Nephron progenitor cell (in vitro differentiated cells): ENCODE data around the gene TRIM32.

Source experiments
- DNase-seq: peaks from one replicate; pipeline ENCODE4 v3.0.0; 2021
- H3K27ac Mint-ChIP-seq: 2 replicates; pipeline ENCODE4 v1.8.0; 2021; ENCODE audit warnings: mild to moderate bottlenecking, moderate library complexity, mixed read lengths
- H3K27me3 Mint-ChIP-seq: 2 replicates; pipeline ENCODE4 v1.8.0; 2021; ENCODE audit warnings: mild to moderate bottlenecking, low read depth, mixed read lengths; ENCODE audit not compliant: poor library complexity
- H3K36me3 Mint-ChIP-seq: 2 replicates; pipeline ENCODE4 v1.8.0; 2021; ENCODE audit warnings: low read depth, mixed read lengths
- H3K4me1 Mint-ChIP-seq: 2 replicates; pipeline ENCODE4 v1.8.0; 2021; ENCODE audit warnings: mixed read lengths
- H3K4me3 Mint-ChIP-seq: 2 replicates; pipeline ENCODE4 v1.8.0; 2021; ENCODE audit warnings: mild to moderate bottlenecking, moderate library complexity, mixed read lengths
- H3K9me3 Mint-ChIP-seq: 2 replicates; pipeline ENCODE4 v1.8.0; 2021; ENCODE audit warnings: mild to moderate bottlenecking, moderate library complexity, mixed read lengths
- TF ChIP-seq, protein P1 (sequence below): fragments of 200-600 bp; sonication (generic); IDR thresholded peaks from 2 replicates; pipeline ENCODE4 v1.5.0; 2021; ENCODE audit warnings: antibody characterized with exemption

TRIM32 gene

DNA sequence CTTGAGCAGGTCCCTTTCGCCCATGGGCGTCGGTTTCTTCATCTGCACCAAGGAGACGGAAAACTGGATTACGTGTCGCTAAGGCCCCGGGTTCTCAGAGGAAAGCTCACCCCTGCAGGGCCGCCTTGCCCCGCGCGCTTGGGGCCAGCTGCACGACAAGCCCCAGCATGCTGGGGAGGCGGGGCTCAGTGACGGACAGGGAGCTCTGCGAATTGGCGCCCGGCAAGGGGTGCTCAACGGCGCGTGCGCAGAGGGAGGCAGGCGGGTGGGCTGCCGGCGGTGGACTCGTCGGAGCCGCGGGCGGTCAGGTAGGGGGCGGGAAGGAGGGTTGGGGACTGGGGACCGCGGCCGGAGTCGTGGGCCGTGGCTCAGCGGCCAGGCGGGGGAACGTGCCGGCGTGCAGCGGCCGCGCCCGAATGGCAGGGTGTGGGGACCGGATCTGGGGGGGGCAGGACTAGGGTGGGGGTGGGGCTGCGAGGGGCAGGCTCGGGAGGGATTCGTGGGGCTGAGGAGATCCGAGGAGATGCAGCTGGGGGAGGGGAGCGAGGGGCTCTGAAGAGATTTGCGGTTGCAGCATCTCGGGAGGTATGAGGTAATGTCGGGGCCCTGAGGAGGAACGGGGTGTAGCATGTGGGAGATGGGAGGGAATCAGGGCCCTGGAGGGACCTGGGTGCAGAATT is at the start of gene TRIM32:
TSS of gene TRIM32 (plus strand) at position 232 of the 680 bp plus-strand sequence. CDS start 10,438 bp downstream, outside the sequence.
- DNase-seq = peak; percentile 99
- Mint-ChIP-seq H3K27ac (no peak within 1 kb of the TSS), H3K27me3 (peaks cover 6% of the 10 kb centered on the region), H3K9me3 (peaks cover 23% of the 10 kb centered on the region), H3K4me1 (peaks cover 32% of the 10 kb centered on the region), H3K4me3 (peak within 1 kb of the TSS; percentile 91), H3K36me3 (peaks cover 19% of the 10 kb centered on the region)
- TF ChIP-seq, protein P1, sequence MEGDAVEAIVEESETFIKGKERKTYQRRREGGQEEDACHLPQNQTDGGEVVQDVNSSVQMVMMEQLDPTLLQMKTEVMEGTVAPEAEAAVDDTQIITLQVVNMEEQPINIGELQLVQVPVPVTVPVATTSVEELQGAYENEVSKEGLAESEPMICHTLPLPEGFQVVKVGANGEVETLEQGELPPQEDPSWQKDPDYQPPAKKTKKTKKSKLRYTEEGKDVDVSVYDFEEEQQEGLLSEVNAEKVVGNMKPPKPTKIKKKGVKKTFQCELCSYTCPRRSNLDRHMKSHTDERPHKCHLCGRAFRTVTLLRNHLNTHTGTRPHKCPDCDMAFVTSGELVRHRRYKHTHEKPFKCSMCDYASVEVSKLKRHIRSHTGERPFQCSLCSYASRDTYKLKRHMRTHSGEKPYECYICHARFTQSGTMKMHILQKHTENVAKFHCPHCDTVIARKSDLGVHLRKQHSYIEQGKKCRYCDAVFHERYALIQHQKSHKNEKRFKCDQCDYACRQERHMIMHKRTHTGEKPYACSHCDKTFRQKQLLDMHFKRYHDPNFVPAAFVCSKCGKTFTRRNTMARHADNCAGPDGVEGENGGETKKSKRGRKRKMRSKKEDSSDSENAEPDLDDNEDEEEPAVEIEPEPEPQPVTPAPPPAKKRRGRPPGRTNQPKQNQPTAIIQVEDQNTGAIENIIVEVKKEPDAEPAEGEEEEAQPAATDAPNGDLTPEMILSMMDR = no peak

GRCh38 chr9:116639251-116639741 is 47.8 kb upstream of the TRIM32 start:
- no peak for DNase-seq

GRCh38 chr9:116641292-116642059 is 45.6 kb upstream of the TRIM32 start:
- Mint-ChIP-seq H3K4me3 (no peak overlapping the region), H3K4me1 (no peaks in the 10 kb centered on the region), H3K9me3 (no peaks in the 10 kb centered on the region), H3K27me3 (peaks cover 3% of the 10 kb centered on the region), H3K36me3 (no peaks in the 10 kb centered on the region), H3K27ac (no peak overlapping the region)
- TF ChIP-seq, protein P1 = no peak
- no peak for DNase-seq

More at GRCh38 chr9:116639251-116639741, 47.8 kb upstream of the TRIM32 start:
- TF ChIP-seq, protein P1 = no peak
- no peaks in the 10 kb centered on the region for H3K4me1 Mint-ChIP-seq
- no peaks in the 10 kb centered on the region for H3K9me3 Mint-ChIP-seq
- H3K27me3 Mint-ChIP-seq = peaks cover 3% of the 10 kb centered on the region
- H3K4me3 Mint-ChIP-seq = no peak overlapping the region
- no peak overlapping the region for H3K27ac Mint-ChIP-seq
- no peaks in the 10 kb centered on the region for H3K36me3 Mint-ChIP-seq

DNA sequence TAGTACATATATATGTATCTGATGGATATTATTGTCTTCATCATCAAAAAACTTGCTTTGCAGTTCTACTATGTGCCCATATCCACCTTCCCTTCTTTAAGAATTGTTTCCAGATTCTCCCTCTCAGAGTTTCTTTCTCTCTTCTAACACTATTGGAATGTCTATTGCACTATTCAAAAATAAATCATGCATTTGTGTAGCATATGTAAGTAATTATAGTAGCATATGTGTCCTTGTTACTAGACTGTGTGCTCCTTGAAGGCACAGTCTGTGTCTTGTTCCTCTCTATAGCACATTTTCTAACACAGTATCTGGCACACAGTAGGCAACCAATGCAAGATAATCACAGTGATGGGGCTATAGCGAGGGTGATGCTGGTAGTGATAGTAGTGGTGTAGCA is 43.4 kb upstream of the TRIM32 start:
- H3K36me3 Mint-ChIP-seq = no peaks in the 10 kb centered on the region
- no peak overlapping the region for H3K27ac Mint-ChIP-seq
- no peaks in the 10 kb centered on the region for H3K9me3 Mint-ChIP-seq
- TF ChIP-seq, protein P1 = no peak
- H3K4me1 Mint-ChIP-seq = peaks cover 6% of the 10 kb centered on the region
- no peak overlapping the region for H3K4me3 Mint-ChIP-seq
- H3K27me3 Mint-ChIP-seq = peaks cover 3% of the 10 kb centered on the region
- no peak for DNase-seq

DNA sequence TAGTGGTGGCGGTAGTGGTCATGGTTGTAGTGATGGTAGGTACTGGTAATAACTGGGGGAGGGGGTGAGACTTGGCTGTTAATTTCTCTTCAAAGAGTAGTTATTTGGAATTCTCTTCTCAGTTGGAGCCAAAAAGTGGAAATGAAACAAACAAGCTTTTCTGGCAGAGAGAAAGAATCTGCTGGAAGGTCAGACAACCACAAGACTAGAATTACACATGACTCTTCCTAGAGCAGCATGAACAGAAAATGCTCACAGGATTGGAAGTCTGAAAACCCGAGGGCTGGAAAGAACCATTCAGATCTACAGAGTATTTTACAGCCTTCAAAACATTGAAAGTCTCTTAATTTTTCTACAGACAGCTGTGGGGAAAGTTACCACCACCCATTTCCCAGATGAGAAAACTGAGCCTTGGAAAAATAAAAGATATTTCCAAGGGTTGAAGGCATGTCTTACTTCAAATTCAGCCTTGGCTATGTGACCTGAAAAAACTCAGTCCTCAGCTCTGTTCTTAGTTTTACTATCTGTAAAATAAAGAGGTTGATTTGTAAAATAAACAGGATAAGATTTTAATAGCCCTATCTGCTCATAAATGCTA is 42.9 kb upstream of the TRIM32 start:
- no peaks in the 10 kb centered on the region for H3K9me3 Mint-ChIP-seq
- TF ChIP-seq, protein P1 = no peak
- no peak overlapping the region for H3K4me3 Mint-ChIP-seq
- H3K36me3 Mint-ChIP-seq = no peaks in the 10 kb centered on the region
- DNase-seq = no peak
- H3K27me3 Mint-ChIP-seq = peaks cover 3% of the 10 kb centered on the region
- H3K27ac Mint-ChIP-seq = no peak overlapping the region
- H3K4me1 Mint-ChIP-seq = peaks cover 6% of the 10 kb centered on the region
